ENCODE measurements around the gene PACC1.
"Not testable (repeated sequence)": the region's sequence is repeated elsewhere in the genome, so short reads cannot be mapped to it uniquely, and the experiment has no call there.

Gene PACC1

GRCh38 chr1:212326541-212326940 is 88.1 kb downstream of the PACC1 start:
- no peak for DNase-seq (ENCODE audit: low read depth)

- DNase-seq (ENCODE audit: low read depth) = no peak
These were observed 91.6 kb downstream of the PACC1 start for GRCh38 chr1:212323066-212323465.

GRCh38 chr1:212321031-212321430 is 93.7 kb downstream of the PACC1 start:
- not testable (repeated sequence) for DNase-seq (ENCODE audit: low read depth)

GRCh38 chr1:212317916-212318315 is 96.8 kb downstream of the PACC1 start:
- DNase-seq (ENCODE audit: low read depth) = no peak

- DNase-seq (ENCODE audit: low read depth) = no peak
These were observed 98.8 kb downstream of the PACC1 start for GRCh38 chr1:212315907-212316306.

GRCh38 chr1:212315184-212315583 is 99.5 kb downstream of the PACC1 start:
- no peak for DNase-seq (ENCODE audit: low read depth)
